Endometrial microvascular endothelial cells (primary cell): Measurements from ENCODE around the gene ANAPC10. TPM values are rescaled to one million over a fixed set of nuclear protein-coding genes. Genes with fewer than 3 reads are reported as not detected.

Source experiments
- in situ Hi-C: cut with HindIII; loops from 2 replicates; pipeline ENCODE4 v1.10.0; 2017; ENCODE audit warnings: low sequenced_read_pairs, low pct_unique_long_range_greater_than_20kb; ENCODE audit errors: inconsistent ontology term
- total RNA-seq: library from RNA; depleted of rRNA; stranded (reverse); fragments of >200 nt; gene quantifications from one replicate; pipeline ENCODE4 v1.2.3, GENCODE V29; 2015; ENCODE audit errors: inconsistent ontology term

Gene ANAPC10
- total RNA-seq, 1 donor from 2014 or later, result 23.7 TPM

GRCh38 chr4:144948009-144948408, 150.0 kb downstream of the ANAPC10 start:
- in situ Hi-C loops, result no loop called here

Other genes with a start within 250 kb of the ANAPC10 start
- gene ABCE1, start 115 bp upstream of the ANAPC10 start, total RNA-seq, result 226 TPM
- 17.4 TPM for gene OTUD4, start 82.4 kb upstream of the ANAPC10 start, total RNA-seq